PFSK-1 (cell line): ENCODE measurements around the gene CEP68.

Experiments
- FOXP2 ChIP-seq: optimal IDR thresholded peaks from 2 replicates; pipeline ENCODE3; 2011; ENCODE audit warnings: borderline replicate concordance, control low read depth, inconsistent platforms; ENCODE audit not compliant: insufficient read depth; ENCODE audit errors: extremely low read length, extremely low read depth
- POLR2AphosphoS5 ChIP-seq: IDR thresholded peaks from 2 replicates; pipeline ENCODE4 v1.6.1; 2012; ENCODE audit warnings: low read depth, mild to moderate bottlenecking, control low read depth, low read length, moderate library complexity
- REST ChIP-seq, 2 experiments: IDR thresholded peaks; 2 replicates each; pipeline versions ENCODE4 v1.6.1 to v1.8.0; 2011 to 2012; ENCODE audit warnings: low read depth in 2 of 2, low read length in 2 of 2, control low read depth in 1 of 2, inconsistent platforms in 1 of 2, mild to moderate bottlenecking in 1 of 2, moderate library complexity in 1 of 2; ENCODE audit not compliant: insufficient read depth in 1 of 2
- SIN3A ChIP-seq: IDR thresholded peaks from 2 replicates; pipeline ENCODE4 v1.6.1; 2012; ENCODE audit warnings: mild to moderate bottlenecking, low read length, moderate library complexity, borderline replicate concordance; ENCODE audit not compliant: insufficient read depth
- TAF1 ChIP-seq: IDR thresholded peaks from 2 replicates; pipeline ENCODE4 v1.6.1; 2012; ENCODE audit warnings: low read length, control low read depth, borderline replicate concordance; ENCODE audit not compliant: insufficient read depth

GRCh38 chr2:65021709-65022108 lies 34.5 kb upstream of the CEP68 start:
- TF ChIP-seq SIN3A (no peak), TAF1 (no peak), POLR2AphosphoS5 (no peak), REST (IDR thresholded peaks at IDR 0.05; ENCODE audit: insufficient read depth in 1 of 2, low read depth in 2 of 2, low read length in 2 of 2) (no peak), FOXP2 (no peak)
